Astrocyte of the cerebellum (primary cell): ENCODE data around the gene SLC13A4.

Source experiments
- DNase-seq: peaks from one replicate; pipeline ENCODE4 v3.0.0-alpha.2; 2011; ENCODE audit warnings: low read depth
- H3K4me3 ChIP-seq: 2 replicates; pipeline ENCODE4 v1.5.1; 2011; ENCODE audit warnings: mild to moderate bottlenecking, low read depth, low read length, moderate library complexity
- CTCF ChIP-seq: IDR thresholded peaks from 2 replicates; pipeline ENCODE4 v1.5.1; 2012; ENCODE audit warnings: low read length, low read depth, moderate library complexity, mild to moderate bottlenecking; ENCODE audit errors: missing control alignments
- in situ Hi-C: cut with HindIII; loops from 2 replicates; pipeline ENCODE4 v1.10.0; 2017; ENCODE audit warnings: low sequenced_read_pairs

SLC13A4 gene

DNA sequence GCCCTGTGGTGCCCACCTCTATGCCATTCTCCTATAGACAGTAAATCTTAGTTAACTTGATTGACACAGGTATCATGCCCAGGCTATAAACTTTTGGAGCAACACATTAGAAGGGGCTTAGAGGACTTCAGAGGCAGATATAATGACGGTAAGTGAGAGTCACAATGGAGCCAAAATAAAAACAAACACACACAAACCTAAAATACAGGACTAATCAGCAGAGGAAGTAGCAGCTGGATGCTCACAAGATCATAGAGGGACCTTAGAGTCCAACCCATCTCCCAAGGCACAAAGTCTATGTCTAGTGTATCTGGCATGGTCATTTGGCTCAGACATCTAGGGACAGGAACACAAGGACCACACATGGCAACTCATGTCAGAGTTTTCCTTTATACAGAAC lies 12.3 kb downstream of the SLC13A4 start:
- DNase-seq: no peak
- no peak for TF ChIP-seq CTCF
- in situ Hi-C loops: no loop called here
- H3K4me3 ChIP-seq: no peak overlapping the region

DNA sequence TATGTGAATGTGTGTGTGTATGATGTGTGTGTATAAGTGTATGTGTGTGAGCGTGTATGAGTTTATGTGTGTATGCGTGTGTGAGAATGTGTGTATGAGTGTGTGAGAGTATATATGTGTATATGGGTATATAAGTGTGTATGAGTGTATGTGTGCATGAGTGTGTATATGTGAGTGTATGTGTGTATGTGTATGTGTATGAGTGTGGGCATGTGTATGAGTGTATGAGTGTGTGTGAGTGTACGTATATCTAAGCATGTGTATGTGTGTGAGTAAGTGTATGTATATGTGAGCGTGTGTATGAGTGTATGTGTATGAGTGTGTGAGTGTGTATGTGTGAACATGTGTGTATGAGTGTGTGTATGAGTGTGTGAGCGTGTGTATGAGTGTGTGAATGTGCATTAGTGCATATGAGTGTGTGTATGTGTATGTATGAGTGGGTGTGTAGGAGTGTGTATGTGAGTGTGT lies 12.9 kb downstream of the SLC13A4 start:
- in situ Hi-C loops: no loop called here
- H3K4me3 ChIP-seq: no peak overlapping the region
- no peak for TF ChIP-seq CTCF
- DNase-seq: no peak

- no peak for TF ChIP-seq CTCF
- H3K4me3 ChIP-seq: peak overlapping the region; percentile 11
- DNase-seq: no peak
- in situ Hi-C loops: no loop called here
Observed at GRCh38 chr7:135714534-135715009, 13.4 kb downstream of the SLC13A4 start.

DNA sequence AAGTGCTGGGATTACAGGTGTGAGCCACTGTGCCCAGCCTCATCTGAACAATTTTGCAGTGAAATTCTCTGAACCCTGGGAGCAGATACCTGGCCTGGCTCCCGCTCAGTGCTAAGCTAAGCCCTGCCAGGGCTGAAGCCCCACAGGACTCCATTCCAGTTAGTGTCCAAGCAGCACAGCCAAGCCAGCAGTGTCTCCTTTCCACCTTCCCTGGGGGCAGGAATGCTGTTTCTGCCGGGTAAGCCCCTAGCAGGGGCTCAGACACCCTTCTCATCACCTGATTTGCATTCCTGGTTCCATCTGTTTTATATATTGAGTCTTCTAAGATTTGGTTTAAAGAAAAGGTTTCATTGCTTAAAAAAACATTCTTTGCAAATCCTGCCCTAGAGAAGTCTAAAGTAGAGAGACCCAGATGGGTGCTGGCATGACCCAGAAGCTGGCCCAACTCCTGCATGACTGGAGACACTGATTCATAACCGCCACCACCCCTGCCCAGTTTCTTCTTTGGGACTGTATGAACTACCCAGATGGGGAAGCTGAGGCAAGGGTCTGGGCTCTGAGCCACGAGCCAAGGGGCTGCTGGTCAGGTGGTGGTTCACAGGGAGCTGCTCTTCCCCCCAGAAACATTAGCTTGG lies 14.0 kb downstream of the SLC13A4 start:
- DNase-seq: no peak
- no peak for TF ChIP-seq CTCF
- H3K4me3 ChIP-seq: peak overlapping the region; percentile 11
- in situ Hi-C loops: no loop called here

DNA sequence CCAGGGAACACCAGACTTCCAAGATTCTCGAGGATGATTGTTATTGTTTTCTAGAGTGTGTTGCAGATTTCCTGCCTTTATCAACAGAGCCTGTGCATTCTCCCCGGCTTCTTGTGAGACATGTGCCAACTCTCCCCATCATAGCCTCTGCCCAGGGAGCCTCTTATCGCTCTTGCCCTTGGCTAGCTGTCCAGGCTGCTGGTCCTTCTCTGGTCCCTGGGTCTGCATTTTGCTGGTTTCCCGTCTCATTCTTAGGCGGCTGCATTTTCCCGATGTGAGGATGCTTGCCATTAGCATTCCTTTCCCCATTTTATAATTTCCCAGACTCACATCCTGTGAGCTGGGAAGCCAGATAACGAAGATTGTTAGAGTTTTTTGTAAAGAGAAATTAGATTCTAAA lies 15.2 kb downstream of the SLC13A4 start:
- no peak for TF ChIP-seq CTCF
- DNase-seq: no peak
- no peak overlapping the region for H3K4me3 ChIP-seq
- in situ Hi-C loops: no loop called here

- H3K4me3 ChIP-seq: no peak overlapping the region
- in situ Hi-C loops: no loop called here
- no peak for DNase-seq
- peak; percentile 17 for TF ChIP-seq CTCF
Observed at GRCh38 chr7:135712182-135712782, 15.7 kb downstream of the SLC13A4 start.
